NCI-H1092 treated with DMSO at 0.1 percent for 48 hours (cell line): Measurements from ENCODE around the gene VSTM2L.

Experiments used
- DNase-seq: peaks from one replicate; lab custom pipeline; 2025; lab: John Stamatoyannopoulos, UW

The VSTM2L gene

GRCh38 chr20:37988306-37988954 is 85.5 kb downstream of the VSTM2L start:
- no peak for DNase-seq

GRCh38 chr20:37989601-37990295 is 86.8 kb downstream of the VSTM2L start:
- DNase-seq = no peak

GRCh38 chr20:37990571-37991151 is 87.7 kb downstream of the VSTM2L start:
- DNase-seq = no peak

GRCh38 chr20:37991157-37991866 is 88.4 kb downstream of the VSTM2L start:
- DNase-seq = no peak

GRCh38 chr20:37991908-37992307 is 89.0 kb downstream of the VSTM2L start:
- no peak for DNase-seq

- DNase-seq = no peak
These were observed 90.0 kb downstream of the VSTM2L start for GRCh38 chr20:37992802-37993409.

- no peak for DNase-seq
These were observed 91.6 kb downstream of the VSTM2L start for GRCh38 chr20:37994512-37994911.
